Measurements from ENCODE around the gene SPDYE6.

SPDYE6 gene

GRCh38 chr7:102312317-102312716, 43.9 kb downstream of the SPDYE6 start:
- DNase-seq, result no peak
- Histone ChIP-seq H3K79me2 (ENCODE audit: low read length) (peaks cover 45% of the 10 kb centered on the region), H3K4me1 (ENCODE audit: low read length) (peaks cover 27% of the 10 kb centered on the region), H4K20me1 (ENCODE audit: insufficient read depth, low read length) (no peaks in the 10 kb centered on the region), H3K9me3 (replicated peaks; ENCODE audit: insufficient read depth, low read length) (no peaks in the 10 kb centered on the region), H3K4me2 (ENCODE audit: low read depth, low read length) (no peak overlapping the region), H3K36me3 (replicated peaks; ENCODE audit: insufficient read depth, low read length) (peaks cover 6% of the 10 kb centered on the region; the same call in 1 of the 2 replicates), H2AFZ (ENCODE audit: low read length) (no peak overlapping the region), H3F3A (ENCODE audit: insufficient read depth, low read length) (0 out of 2 replicates have a peak, but pooled peaks cover 2% of the 10 kb centered on the region), H3K9me2 (replicated peaks; ENCODE audit: insufficient read depth, low read length) (no peaks in the 10 kb centered on the region), H3K27me3 (replicated peaks; ENCODE audit: insufficient read depth, low read length) (no peaks in the 10 kb centered on the region), H3K27ac (ENCODE audit: low read length) (no peak overlapping the region), H3K9ac (ENCODE audit: low read length) (no peak overlapping the region), H3K4me3 (ENCODE audit: low read length) (no peak overlapping the region)
- TF ChIP-seq CTCF (IDR thresholded peaks at IDR 0.05; ENCODE audit: low read length), result no peak
- no peak for TF ChIP-seq EZH2 (optimal IDR thresholded peaks at IDR 0.05; ENCODE audit: low read depth, low read length)
- TF ChIP-seq EZH2phosphoT487 (IDR thresholded peaks at IDR 0.05; ENCODE audit: low read length), result no peak

- H3K9ac ChIP-seq (ENCODE audit: low read length), result no peak overlapping the region
Measured at GRCh38 chr7:102310414-102310815, 45.8 kb downstream of the SPDYE6 start.

GRCh38 chr7:102306916-102307677, 49.1 kb downstream of the SPDYE6 start:
- peaks cover 64% of the 10 kb centered on the region for H3K4me1 ChIP-seq (ENCODE audit: low read length)
- peaks cover 64% of the 10 kb centered on the region for H3K79me2 ChIP-seq (ENCODE audit: low read length)

More at GRCh38 chr7:102310414-102310815, 45.8 kb downstream of the SPDYE6 start:
- Histone ChIP-seq H2AFZ (ENCODE audit: low read length) (no peak overlapping the region), H3K4me3 (ENCODE audit: low read length) (no peak overlapping the region), H3K36me3 (replicated peaks; ENCODE audit: insufficient read depth, low read length) (peaks cover 6% of the 10 kb centered on the region; the same call in 1 of the 2 replicates), H3K27me3 (replicated peaks; ENCODE audit: insufficient read depth, low read length) (no peaks in the 10 kb centered on the region), H3K9me3 (replicated peaks; ENCODE audit: insufficient read depth, low read length) (no peaks in the 10 kb centered on the region), H4K20me1 (ENCODE audit: insufficient read depth, low read length) (no peaks in the 10 kb centered on the region), H3K27ac (ENCODE audit: low read length) (no peak overlapping the region), H3K4me2 (ENCODE audit: low read depth, low read length) (no peak overlapping the region), H3K9me2 (replicated peaks; ENCODE audit: insufficient read depth, low read length) (no peaks in the 10 kb centered on the region), H3K79me2 (ENCODE audit: low read length) (peaks cover 44% of the 10 kb centered on the region), H3K4me1 (ENCODE audit: low read length) (peaks cover 37% of the 10 kb centered on the region), H3F3A (ENCODE audit: insufficient read depth, low read length) (peaks cover 13% of the 10 kb centered on the region)
- no peak for TF ChIP-seq EZH2 (optimal IDR thresholded peaks at IDR 0.05; ENCODE audit: low read depth, low read length)
- TF ChIP-seq EZH2phosphoT487 (IDR thresholded peaks at IDR 0.05; ENCODE audit: low read length), result no peak
- TF ChIP-seq CTCF (IDR thresholded peaks at IDR 0.05; ENCODE audit: low read length), result no peak
- no peak for DNase-seq

More at GRCh38 chr7:102306916-102307677, 49.1 kb downstream of the SPDYE6 start:
- DNase-seq, result peak; percentile 98
- peaks cover 44% of the 10 kb centered on the region for H3F3A ChIP-seq (ENCODE audit: insufficient read depth, low read length)
- H3K9me2 ChIP-seq (replicated peaks; ENCODE audit: insufficient read depth, low read length), result no peaks in the 10 kb centered on the region
- peak overlapping the region; percentile 84 for H3K4me2 ChIP-seq (ENCODE audit: low read depth, low read length)
- H3K9ac ChIP-seq (ENCODE audit: low read length), result peak overlapping the region; percentile 86
- no peaks in the 10 kb centered on the region for H4K20me1 ChIP-seq (ENCODE audit: insufficient read depth, low read length)
- H3K4me3 ChIP-seq (ENCODE audit: low read length), result peak overlapping the region; percentile 57
- peak overlapping the region; percentile 99 for H3K27ac ChIP-seq (ENCODE audit: low read length)
- H3K9me3 ChIP-seq (replicated peaks; ENCODE audit: insufficient read depth, low read length), result no peaks in the 10 kb centered on the region
- no peaks in the 10 kb centered on the region for H3K27me3 ChIP-seq (replicated peaks; ENCODE audit: insufficient read depth, low read length)
- H2AFZ ChIP-seq (ENCODE audit: low read length), result no peak overlapping the region
- TF ChIP-seq EZH2 (optimal IDR thresholded peaks at IDR 0.05; ENCODE audit: low read depth, low read length) (no peak), EZH2phosphoT487 (IDR thresholded peaks at IDR 0.05; ENCODE audit: low read length) (no peak)
- 0 out of 2 replicates have a peak, but pooled peaks cover 7% of the 10 kb centered on the region for H3K36me3 ChIP-seq (replicated peaks; ENCODE audit: insufficient read depth, low read length)

Measured in MM.1S (cell line).